Measurements from ENCODE around the gene TRHDE. TPM values are rescaled to one million over a fixed set of nuclear protein-coding genes. Genes with fewer than 3 reads are reported as not detected.

TRHDE gene
- total and polyA plus RNA-seq, 9 of the 15 experiments (the other 6 are each of a cell fraction or from before 2014, with no cell fraction given): 0.03 to 0.29 (median 0.09) TPM

DNA sequence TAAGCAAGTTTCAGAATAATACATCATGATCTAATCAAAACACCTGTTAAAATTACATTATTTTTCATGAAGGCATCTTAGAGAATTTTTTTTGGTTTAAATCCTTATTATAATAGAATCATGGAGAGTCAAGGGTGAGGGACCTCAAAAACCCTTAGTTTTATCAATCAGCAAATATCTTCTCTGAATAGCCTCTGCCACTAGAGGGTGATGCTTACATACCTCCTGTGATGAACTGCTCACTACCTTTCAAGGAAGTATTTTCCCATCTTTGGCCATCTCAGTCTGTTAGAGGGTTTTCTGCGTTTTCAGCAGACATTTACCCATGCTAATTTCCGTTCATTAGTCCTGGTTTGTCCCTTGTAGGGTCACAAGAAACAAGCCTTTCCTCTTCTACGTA lies 200.2 kb downstream of the TRHDE start (continued):
- no peak for TF ChIP-seq MGA (IDR thresholded peaks at IDR 0.05)
- TF ChIP-seq, protein P1, sequence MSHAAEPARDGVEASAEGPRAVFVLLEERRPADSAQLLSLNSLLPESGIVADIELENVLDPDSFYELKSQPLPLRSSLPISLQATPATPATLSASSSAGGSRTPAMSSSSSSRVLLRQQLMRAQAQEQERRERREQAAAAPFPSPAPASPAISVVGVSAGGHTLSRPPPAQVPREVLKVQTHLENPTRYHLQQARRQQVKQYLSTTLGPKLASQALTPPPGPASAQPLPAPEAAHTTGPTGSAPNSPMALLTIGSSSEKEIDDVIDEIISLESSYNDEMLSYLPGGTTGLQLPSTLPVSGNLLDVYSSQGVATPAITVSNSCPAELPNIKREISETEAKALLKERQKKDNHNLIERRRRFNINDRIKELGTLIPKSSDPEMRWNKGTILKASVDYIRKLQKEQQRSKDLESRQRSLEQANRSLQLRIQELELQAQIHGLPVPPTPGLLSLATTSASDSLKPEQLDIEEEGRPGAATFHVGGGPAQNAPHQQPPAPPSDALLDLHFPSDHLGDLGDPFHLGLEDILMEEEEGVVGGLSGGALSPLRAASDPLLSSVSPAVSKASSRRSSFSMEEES (CRISPR knock-in tag; IDR thresholded peaks at IDR 0.05): no peak
- TF ChIP-seq SAFB (IDR thresholded peaks at IDR 0.05; ENCODE audit: borderline replicate concordance, low read depth, low read length): no peak
- TF ChIP-seq RBFOX2 (IDR thresholded peaks at IDR 0.05; ENCODE audit: low read depth, low read length): no peak
- TF ChIP-seq, protein P2, sequence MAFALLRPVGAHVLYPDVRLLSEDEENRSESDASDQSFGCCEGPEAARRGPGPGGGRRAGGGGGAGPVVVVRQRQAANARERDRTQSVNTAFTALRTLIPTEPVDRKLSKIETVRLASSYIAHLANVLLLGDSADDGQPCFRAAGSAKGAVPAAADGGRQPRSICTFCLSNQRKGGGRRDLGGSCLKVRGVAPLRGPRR (CRISPR knock-in tag; IDR thresholded peaks at IDR 0.05): no peak
- no peak for TF ChIP-seq RBM14 (IDR thresholded peaks at IDR 0.05; ENCODE audit: borderline replicate concordance, insufficient read depth, low read depth, low read length)
- TF ChIP-seq SUPT5H (IDR thresholded peaks at IDR 0.05): no peak
- TF ChIP-seq, protein P3, sequence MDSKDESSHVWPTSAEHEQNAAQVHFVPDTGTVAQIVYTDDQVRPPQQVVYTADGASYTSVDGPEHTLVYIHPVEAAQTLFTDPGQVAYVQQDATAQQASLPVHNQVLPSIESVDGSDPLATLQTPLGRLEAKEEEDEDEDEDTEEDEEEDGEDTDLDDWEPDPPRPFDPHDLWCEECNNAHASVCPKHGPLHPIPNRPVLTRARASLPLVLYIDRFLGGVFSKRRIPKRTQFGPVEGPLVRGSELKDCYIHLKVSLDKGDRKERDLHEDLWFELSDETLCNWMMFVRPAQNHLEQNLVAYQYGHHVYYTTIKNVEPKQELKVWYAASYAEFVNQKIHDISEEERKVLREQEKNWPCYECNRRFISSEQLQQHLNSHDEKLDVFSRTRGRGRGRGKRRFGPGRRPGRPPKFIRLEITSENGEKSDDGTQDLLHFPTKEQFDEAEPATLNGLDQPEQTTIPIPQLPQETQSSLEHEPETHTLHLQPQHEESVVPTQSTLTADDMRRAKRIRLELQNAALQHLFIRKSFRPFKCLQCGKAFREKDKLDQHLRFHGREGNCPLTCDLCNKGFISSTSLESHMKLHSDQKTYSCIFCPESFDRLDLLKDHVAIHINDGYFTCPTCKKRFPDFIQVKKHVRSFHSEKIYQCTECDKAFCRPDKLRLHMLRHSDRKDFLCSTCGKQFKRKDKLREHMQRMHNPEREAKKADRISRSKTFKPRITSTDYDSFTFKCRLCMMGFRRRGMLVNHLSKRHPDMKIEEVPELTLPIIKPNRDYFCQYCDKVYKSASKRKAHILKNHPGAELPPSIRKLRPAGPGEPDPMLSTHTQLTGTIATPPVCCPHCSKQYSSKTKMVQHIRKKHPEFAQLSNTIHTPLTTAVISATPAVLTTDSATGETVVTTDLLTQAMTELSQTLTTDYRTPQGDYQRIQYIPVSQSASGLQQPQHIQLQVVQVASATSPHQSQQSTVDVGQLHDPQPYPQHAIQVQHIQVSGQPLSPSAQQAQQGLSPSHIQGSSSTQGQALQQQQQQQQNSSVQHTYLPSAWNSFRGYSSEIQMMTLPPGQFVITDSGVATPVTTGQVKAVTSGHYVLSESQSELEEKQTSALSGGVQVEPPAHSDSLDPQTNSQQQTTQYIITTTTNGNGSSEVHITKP (IDR thresholded peaks at IDR 0.05; ENCODE audit: partially characterized antibody): no peak
- TF ChIP-seq SPI1 (IDR thresholded peaks at IDR 0.05; ENCODE audit: borderline replicate concordance, low read depth, low read length): no peak
- TF ChIP-seq PCBP2 (IDR thresholded peaks at IDR 0.05; ENCODE audit: low read depth, low read length, poor library complexity, severe bottlenecking): no peak
- TF ChIP-seq ADNP (tag; IDR thresholded peaks at IDR 0.05): 0 out of 2 replicates have a peak, but pooled peaks have one; percentile 31
